ENCODE measurements around the gene PHF11.
"Not testable (repeated sequence)": the region's sequence is repeated elsewhere in the genome, so short reads cannot be mapped to it uniquely, and the experiment has no call there.

The PHF11 gene

DNA sequence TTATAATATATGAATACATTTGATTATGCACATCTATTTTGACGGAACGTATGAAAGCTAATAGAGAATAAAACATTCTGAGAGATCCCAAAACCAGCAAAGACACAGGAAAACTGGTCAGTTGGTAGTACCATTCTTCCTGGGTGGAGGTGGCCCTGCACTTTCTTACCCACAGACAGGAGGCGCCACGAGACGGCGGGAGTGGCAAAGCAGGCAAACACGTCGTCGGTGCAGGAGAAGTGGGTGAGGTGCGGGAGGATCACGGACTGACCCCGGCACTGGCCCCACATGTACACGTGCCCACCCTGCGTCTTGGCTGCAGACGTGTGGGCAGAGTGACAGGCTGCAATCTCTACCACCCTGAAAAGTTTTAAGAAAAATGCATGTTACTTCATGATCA is 53.5 kb downstream of the PHF11 start:
- DNase-seq (ENCODE audit: low read depth) = no peak

DNA sequence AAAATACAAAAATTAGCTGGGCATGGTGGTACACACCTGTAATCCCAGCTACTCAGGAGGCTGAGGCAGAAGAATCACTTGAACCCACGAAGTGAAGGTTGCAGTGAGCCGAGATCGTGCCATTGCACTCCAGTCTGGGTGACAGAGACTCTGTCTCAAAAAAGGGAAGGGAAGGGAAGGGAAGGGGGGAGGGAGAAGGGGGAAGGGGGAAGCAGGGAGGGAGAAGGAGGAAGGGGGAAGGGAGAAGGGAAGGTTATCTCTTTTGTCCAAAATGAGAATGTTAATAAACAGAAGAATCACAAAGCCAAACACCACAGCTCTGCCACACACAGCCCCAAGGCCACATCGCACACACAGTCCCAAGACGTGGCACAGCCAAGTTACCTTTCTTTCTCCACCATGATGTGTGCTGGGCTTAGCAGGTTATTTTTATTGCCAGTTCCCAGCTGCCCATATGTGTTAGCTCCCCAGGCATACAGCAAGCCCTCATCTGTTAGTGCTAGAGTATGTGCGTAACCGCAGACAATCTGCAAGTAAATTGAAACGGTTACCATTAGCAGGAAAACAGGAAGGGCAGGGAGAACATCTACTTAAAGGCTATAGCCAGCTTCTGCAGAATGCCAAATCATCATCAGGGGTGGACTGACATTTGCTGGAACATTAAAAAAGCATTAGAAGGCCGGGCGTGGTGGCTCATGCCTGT is 55.3 kb downstream of the PHF11 start:
- no peak for DNase-seq (ENCODE audit: low read depth)

DNA sequence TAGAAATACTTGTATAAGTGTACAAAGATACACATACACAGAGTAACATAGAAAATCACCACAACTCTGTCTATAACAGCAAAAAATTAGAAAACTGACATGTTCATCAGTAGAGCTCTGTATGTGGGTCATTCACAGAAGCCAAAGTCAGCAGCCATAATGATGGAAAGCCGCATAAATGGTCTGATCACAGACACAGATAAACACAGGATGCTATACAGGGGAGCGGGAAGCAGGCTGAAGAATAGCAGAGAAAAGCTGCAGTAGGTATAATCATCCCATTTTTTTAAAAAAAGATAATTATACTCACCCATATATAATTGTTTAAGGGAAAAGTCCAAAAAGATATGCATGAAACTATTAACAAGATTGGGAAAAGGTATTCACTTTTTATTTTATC is 58.1 kb downstream of the PHF11 start:
- DNase-seq (ENCODE audit: low read depth) = no peak

DNA sequence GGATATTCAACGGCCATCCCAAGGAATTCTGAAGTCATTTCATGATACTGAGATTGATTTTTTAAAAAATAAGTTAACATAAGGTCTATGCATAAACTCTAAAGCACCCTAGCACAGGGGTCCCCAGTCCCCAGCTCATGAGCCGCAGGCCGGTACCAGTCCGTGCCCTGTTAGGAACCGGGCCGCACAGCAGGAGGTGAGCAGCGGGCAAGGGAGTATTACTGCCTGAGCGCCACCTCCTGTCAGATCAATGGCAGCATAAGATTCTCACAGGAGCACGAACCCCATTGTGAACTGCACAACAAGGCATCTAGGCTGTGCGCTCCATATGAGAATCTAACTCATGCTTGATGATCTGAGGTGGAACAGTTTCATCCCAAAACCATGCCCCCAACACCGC is 58.6 kb downstream of the PHF11 start:
- DNase-seq (ENCODE audit: low read depth) = no peak

DNA sequence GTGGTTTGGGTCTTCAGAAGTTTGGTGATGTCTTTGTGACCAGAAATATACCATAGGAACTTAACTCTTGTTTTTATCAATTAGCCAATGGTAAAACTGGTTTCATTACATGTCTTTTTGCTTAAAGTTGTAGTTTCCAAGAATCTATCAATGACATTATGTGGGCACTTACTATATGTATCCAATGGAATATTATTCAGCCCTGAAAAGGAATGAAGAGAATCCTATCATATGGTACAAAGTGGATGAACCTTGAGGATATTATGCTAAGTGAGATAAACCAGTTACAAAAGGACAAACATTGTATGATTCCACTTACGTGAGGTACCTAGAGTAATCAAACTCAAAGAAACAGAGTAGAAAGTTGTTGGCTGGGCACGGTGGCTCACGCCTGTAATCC is 63.3 kb downstream of the PHF11 start:
- no peak for DNase-seq (ENCODE audit: low read depth)

DNA sequence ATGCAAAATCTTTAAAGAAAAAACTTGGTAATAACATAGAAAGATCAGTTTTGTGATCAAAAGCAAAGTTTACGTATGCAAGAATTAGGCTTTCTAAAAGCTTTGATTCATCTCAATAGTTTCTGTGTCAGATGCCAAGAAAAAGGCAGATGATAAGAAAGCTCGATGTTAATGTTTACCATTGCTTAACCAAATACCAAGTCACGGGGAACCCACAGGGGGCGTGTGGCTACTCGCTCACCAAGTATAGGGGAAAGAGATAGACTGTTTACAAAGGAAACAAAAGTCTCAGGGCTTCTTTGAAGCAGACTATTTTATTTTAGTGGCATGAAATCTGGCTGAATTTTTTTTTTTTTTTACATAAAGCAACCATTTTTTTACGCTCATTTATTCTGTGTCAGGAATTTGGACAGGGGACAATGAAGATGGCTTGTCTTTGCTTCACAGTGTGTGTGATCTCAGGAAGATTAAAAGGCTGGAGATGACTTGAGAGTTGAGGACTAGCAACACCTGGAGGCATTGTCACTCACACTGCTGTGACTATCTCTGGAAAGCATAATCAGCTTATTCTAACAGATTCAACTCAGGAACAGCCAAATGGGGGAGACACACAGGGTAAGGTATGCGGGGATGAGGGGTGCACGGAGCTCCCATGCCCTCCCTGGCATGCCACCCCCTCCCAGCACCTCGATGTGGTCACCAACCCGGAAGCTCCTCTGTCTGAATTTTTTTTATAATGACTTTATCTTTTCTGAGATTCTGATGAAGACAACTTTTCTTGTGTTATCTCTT is 64.7 kb downstream of the PHF11 start:
- DNase-seq (ENCODE audit: low read depth) = no peak

DNA sequence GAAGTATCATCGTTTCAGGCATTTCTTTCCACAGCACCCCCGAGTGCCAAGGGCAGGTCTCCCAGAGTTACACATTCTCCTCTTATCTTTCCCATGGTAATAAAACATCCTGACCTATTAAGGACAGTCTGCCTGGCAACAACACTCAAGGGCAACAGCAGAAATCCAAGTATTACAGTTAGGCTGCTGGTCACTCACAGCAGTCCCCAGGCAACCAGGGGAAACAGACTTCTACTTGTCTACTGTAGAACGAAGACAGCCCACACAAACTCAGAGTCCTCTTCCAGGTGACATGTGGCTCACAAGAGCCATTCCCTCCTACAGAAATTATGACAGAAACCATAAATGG is 65.3 kb downstream of the PHF11 start:
- DNase-seq (ENCODE audit: low read depth) = no peak

DNA sequence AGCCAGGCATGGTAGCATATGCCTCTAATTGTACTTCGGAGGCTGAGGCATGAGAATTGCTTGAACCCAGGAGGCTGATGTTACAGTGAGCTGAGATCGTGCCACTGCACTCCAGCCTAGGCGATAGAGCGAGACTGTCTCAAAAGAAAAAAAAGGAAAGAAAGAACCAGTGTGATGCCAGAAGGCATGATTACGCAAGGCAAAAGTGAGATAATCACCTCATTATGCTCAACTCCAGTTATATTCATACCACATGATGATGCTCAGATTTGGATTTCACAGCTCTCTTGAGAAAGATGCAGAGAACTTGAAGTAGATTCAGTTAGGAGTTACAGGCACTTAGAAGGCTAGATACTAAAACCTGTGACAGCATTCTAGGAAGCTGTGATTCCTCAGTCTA is 67.8 kb downstream of the PHF11 start:
- no peak for DNase-seq (ENCODE audit: low read depth)

DNA sequence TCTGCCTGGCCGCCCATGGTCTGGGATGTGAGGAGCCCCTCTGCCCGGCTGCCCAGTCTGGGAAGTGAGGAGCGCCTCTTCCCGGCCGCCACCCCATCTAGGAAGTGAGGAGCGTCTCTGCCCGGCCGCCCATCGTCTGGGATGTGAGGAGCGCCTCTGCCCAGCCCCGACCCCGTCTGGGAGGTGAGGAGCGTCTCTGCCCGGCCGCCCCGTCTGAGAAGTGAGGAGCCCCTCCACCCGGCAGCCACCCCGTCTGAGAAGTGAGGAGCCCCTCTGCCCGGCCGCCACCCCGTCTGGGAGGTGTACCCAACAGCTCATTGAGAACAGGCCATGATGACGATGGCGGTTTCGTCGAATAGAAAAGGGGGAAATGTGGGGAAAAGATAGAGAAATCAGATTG is 69.7 kb downstream of the PHF11 start:
- DNase-seq (ENCODE audit: low read depth) = not testable (repeated sequence)

DNA sequence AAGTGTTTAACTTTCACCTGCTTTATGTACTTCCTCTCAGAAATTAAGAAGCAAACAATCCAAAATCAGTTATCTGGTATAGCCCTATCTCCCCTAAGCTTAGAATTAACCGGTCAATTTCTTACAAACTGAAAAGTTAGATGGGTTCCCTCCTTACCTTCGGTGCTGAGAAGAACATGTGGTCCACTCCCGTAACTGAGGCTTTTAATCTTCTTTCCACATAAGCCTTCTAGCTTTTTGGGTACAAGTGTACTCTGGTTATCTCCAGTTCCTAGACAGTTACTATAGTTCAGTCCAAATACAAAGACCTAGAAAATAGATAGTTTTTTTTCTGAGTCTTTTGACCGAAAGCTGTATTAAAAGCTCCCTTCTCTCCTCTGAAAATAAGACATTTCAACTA is 70.7 kb downstream of the PHF11 start:
- no peak for DNase-seq (ENCODE audit: low read depth)

DNA sequence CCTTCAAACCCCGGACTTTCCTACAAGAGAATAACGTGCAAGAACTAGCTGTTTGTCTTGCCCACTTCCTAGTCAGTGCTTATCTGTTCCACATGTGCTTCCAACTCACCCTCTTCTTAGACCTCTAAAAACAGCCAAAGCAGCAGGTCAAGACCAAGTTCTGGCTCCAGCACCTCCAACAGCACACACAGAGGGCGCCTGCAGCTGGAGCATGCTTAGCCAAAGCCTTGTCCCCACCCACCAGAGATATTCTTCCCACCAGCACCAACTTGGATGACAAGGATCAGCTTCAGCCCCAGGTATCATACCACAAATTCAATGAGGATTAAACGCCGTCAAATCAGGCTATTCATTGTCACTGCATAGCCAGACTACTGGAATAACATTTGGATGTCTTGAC is 71.7 kb downstream of the PHF11 start:
- DNase-seq (ENCODE audit: low read depth) = no peak

DNA sequence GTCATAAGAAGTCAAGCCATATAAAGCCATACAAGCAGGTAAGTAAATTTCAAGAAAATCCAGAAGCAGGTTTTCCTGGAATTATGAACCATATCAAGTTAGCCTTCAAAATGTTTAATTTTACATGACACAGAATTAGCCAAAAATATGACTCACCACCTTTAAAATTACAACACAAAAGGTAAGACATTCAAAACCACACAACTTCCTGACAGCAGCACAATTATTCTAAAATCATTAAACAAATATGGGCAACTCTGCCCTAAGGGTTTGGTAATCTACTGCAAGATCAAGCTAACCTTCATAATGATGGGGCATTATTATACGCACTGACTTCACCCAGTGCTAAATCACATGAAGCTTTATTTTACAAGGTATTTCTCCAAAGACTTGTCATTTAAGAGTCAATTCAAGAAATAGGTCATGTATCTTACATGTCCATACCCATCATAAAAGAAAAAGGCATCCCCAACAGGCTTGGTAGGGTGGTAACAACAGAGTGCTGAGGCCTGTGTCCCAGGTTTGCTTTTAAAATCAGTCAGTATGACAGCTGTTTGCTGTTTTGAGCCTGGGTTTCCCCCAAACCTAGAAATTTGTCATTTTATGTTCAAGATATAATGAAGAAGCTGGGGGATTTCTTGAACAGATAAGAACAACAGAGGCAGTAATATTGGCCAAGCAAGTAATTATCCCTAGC is 74.4 kb downstream of the PHF11 start:
- no peak for DNase-seq (ENCODE audit: low read depth)

DNA sequence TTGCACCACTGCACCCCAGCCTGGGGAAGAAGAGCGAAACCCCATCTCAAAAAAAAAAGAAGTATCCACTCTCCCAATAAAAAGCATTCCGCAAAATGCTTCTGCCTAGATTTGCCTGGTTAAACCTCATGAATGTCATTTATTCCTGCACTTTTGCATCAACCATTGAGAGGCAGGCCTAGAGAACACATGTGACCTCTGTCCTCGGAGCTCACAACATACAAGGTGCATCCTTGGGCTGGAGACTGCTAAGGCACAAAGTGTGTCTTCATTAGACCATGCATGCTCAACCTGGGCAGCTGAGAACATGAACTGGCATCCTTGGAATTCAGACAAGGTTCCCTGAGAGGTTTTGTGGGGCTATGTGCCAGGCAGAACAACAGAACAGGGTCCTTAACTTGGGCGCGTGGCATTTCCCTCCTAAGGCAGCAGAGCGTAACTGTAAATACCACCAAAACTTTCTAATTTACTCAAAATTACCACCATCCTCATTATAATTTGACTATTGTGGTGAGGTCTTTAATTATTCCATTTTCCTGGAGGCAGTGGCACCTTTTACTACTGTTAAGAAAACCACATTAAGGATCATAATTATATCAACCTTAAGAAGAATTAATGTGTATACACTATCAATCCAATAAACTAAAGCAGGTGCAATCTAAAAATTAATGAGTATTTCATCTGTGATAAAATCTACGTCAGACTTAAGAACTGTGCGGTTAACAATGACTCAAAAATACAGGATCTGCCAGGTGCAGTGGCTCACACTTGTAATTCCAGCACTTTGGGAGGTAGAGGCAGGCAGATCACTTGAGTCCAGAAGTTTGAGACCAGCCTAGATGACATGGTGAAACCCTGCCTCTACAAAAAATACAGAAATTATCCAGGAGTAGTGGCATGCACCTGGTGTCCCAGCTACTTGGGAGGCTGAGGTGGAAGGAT is 75.8 kb downstream of the PHF11 start:
- no peak for DNase-seq (ENCODE audit: low read depth)
